OCI-LY3 (cell line): ENCODE data around the gene PARPBP.

Experiments
- H2AFZ ChIP-seq: fragments of 200-600, 300-600 bp; shearing (Covaris generic); 2 replicates; pipeline ENCODE4 v1.6.0; 2014; ENCODE audit warnings: antibody characterized with exemption, low read depth, low read length
- H3K27ac ChIP-seq: fragments of 200-600, 300-600 bp; sonication (generic); 2 replicates; pipeline ENCODE4 v1.5.1; 2014; ENCODE audit warnings: mild to moderate bottlenecking, low read length, moderate library complexity, mixed read lengths
- H3K27me3 ChIP-seq: fragments of 200-600, 300-600 bp; sonication (generic); 2 replicates; pipeline ENCODE4 v1.6.1; 2014; ENCODE audit warnings: low read depth, low read length, mixed read lengths
- H3K36me3 ChIP-seq: fragments of 200-600, 300-600 bp; sonication (generic); replicated peaks from 2 replicates; pipeline ENCODE3; 2014; ENCODE audit warnings: low read depth, low read length, mixed read lengths
- H3K4me1 ChIP-seq: fragments of 300-600, 200-600 bp; sonication (generic); 2 replicates; pipeline ENCODE4 v1.6.1; 2014; ENCODE audit warnings: low read length, mixed read lengths
- H3K4me2 ChIP-seq: fragments of 200-600, 300-600 bp; sonication (generic); 2 replicates; pipeline ENCODE4 v1.6.1; 2014; ENCODE audit warnings: low read length, mixed read lengths
- H3K4me3 ChIP-seq: fragments of 300-600, 200-600 bp; sonication (generic); 2 replicates; pipeline ENCODE4 v1.5.1; 2014; ENCODE audit warnings: antibody characterized with exemption, mild to moderate bottlenecking, low read length, moderate library complexity
- H3K79me2 ChIP-seq: fragments of 300-600, 200-600 bp; shearing (Covaris generic); 2 replicates; pipeline ENCODE4 v1.6.1; 2014; ENCODE audit warnings: mild to moderate bottlenecking, low read length, mixed read lengths
- H3K9ac ChIP-seq: fragments of 300-600, 200-600 bp; shearing (Covaris generic); 2 replicates; pipeline ENCODE4 v1.6.0; 2014; ENCODE audit warnings: mild to moderate bottlenecking, low read length, moderate library complexity
- H3K9me3 ChIP-seq: fragments of 200-600, 300-600 bp; shearing (Covaris generic); 2 replicates; pipeline ENCODE4 v1.6.1; 2014; ENCODE audit warnings: low read length, mixed read lengths; ENCODE audit not compliant: insufficient read depth
- H4K20me1 ChIP-seq: fragments of 200-600, 300-600 bp; sonication (generic); 2 replicates; pipeline ENCODE4 v1.6.1; 2016; ENCODE audit warnings: low read length, mixed read lengths; ENCODE audit not compliant: insufficient read depth
- CTCF ChIP-seq: fragments of 200-600, 300-600 bp; sonication (generic); IDR thresholded peaks from 2 replicates; pipeline ENCODE4 v1.5.1; 2014; ENCODE audit warnings: antibody characterized with exemption, low read length, low read depth
- EZH2phosphoT487 ChIP-seq: fragments of 200-600 bp; shearing (Covaris generic); IDR thresholded peaks from 2 replicates; pipeline ENCODE4 v1.6.1; 2018; ENCODE audit warnings: antibody characterized with exemption, mixed run types, low read depth

PARPBP gene

DNA sequence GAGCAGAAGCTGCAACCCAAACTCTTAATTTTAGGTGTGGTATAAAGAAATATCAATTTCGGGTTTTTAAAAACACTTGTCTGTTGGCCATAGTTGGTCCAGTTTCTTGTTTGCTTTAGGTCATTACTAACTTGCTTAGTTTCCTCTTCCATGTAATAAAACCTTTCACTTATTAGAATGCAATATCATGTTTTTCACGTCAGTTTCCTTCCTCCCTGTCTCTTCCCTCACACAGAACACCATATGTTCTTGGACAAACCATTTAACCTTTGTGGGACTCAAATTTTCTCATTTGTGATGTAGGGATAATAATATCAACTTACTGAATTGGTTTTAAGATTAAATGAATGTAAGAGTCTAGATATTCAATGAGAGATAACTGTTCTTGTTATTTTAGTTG is 54.8 kb downstream of the PARPBP start:
- Histone ChIP-seq H3K4me2 (no peak overlapping the region), H3K36me3 (peaks cover 24% of the 10 kb centered on the region)

GRCh38 chr12:102182635-102183034 is 62.7 kb downstream of the PARPBP start:
- no peaks in the 10 kb centered on the region for H3K79me2 ChIP-seq
- H3K4me2 ChIP-seq: no peak overlapping the region
- peaks cover 5% of the 10 kb centered on the region for H3K4me1 ChIP-seq
- H3K4me3 ChIP-seq: no peak overlapping the region
- H4K20me1 ChIP-seq: no peaks in the 10 kb centered on the region
- no peaks in the 10 kb centered on the region for H3K27me3 ChIP-seq
- no peak overlapping the region for H2AFZ ChIP-seq
- TF ChIP-seq CTCF (no peak), EZH2phosphoT487 (no peak)
- H3K9ac ChIP-seq: no peak overlapping the region
- H3K9me3 ChIP-seq: no peaks in the 10 kb centered on the region
- no peak overlapping the region for H3K27ac ChIP-seq
- H3K36me3 ChIP-seq: peaks cover 21% of the 10 kb centered on the region

More for the DNA sequence above, 54.8 kb downstream of the PARPBP start:
- Histone ChIP-seq H3K27me3 (no peaks in the 10 kb centered on the region), H4K20me1 (no peaks in the 10 kb centered on the region), H3K27ac (no peak overlapping the region), H3K9ac (no peak overlapping the region), H3K9me3 (no peaks in the 10 kb centered on the region), H3K4me1 (no peaks in the 10 kb centered on the region), H3K79me2 (no peaks in the 10 kb centered on the region), H3K4me3 (no peak overlapping the region), H2AFZ (no peak overlapping the region)
- TF ChIP-seq CTCF (no peak), EZH2phosphoT487 (no peak)

DNA sequence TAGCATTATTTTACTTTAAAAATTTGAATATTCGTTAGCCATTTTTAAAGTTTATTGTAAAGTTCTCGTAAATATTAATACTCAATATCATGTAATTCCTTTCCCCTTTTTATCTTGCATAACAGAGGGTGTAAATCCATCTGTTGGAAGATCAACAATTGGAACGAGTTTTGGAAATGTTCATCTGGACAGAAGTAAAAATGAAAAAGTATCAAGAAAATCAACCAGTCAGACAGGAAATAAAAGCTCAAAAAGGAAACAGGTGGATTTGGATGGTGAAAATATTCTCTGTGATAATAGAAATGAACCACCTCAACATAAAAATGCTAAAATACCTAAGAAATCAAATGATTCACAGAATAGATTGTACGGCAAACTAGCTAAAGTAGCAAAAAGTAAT is 75.8 kb downstream of the PARPBP start:
- Histone ChIP-seq H3K79me2 (no peaks in the 10 kb centered on the region), H3K4me3 (no peak overlapping the region), H3K9me3 (no peaks in the 10 kb centered on the region), H3K9ac (no peak overlapping the region), H3K4me1 (peaks cover 9% of the 10 kb centered on the region), H3K27ac (no peak overlapping the region), H3K4me2 (no peak overlapping the region), H2AFZ (no peak overlapping the region), H3K27me3 (no peaks in the 10 kb centered on the region), H4K20me1 (no peaks in the 10 kb centered on the region), H3K36me3 (peaks cover 3% of the 10 kb centered on the region)
- TF ChIP-seq EZH2phosphoT487 (no peak), CTCF (no peak)

DNA sequence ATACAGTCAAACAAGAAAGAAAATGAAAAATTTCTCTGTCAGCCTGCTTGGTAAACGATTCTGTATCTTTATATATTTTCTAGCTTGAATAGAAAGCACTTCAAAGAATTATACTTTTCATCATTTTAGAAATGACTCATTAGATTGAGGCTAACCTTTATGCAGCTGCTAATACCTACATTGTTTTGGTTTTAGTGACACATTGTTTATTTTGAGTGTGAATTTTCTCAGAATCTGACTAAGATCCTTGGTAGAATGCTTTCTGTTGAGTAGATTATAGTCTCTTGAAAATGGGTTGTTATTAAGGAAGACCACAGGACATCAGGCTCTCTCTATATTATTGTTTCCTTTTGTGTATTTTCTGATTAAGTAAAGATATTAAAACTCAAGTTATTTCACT is 77.8 kb downstream of the PARPBP start, which contains the start of gene PMCH:
TSS of gene PMCH (minus strand) at position 45 of the 400 bp plus-strand sequence. CDS start 63 bp downstream, outside the sequence.
- H3K9ac ChIP-seq: no peak within 1 kb of the TSS
- H2AFZ ChIP-seq: no peak within 1 kb of the TSS
- TF ChIP-seq EZH2phosphoT487 (no peak), CTCF (no peak)
- H3K79me2 ChIP-seq: no peaks in the 10 kb centered on the region
- H3K4me1 ChIP-seq: peaks cover 9% of the 10 kb centered on the region
- no peak within 1 kb of the TSS for H3K27ac ChIP-seq
- no peaks in the 10 kb centered on the region for H4K20me1 ChIP-seq
- peaks cover 3% of the 10 kb centered on the region for H3K36me3 ChIP-seq
- no peaks in the 10 kb centered on the region for H3K9me3 ChIP-seq
- H3K27me3 ChIP-seq: no peaks in the 10 kb centered on the region
- no peak within 1 kb of the TSS for H3K4me3 ChIP-seq
- H3K4me2 ChIP-seq: no peak within 1 kb of the TSS
